Measurements from ENCODE around the gene COX8C.
"Not testable (repeated sequence)": the region's sequence is repeated elsewhere in the genome, so short reads cannot be mapped to it uniquely, and the experiment has no call there.

COX8C gene

GRCh38 chr14:93354873-93355272, 7.9 kb downstream of the COX8C start:
- H3K9me3 ChIP-seq (ENCODE audit: control insufficient read depth, low read length); H3K4me3 ChIP-seq (ENCODE audit: insufficient read depth, low read depth, low read length, poor library complexity, severe bottlenecking); H3K27me3 ChIP-seq (replicated peaks; ENCODE audit: control insufficient read depth, insufficient read depth, low read length, poor library complexity, severe bottlenecking); H3K36me3 ChIP-seq (ENCODE audit: control insufficient read depth, insufficient read depth, low read length); H3K4me1 ChIP-seq (ENCODE audit: control insufficient read depth, insufficient read depth, low read length, poor library complexity, severe bottlenecking); DNase-seq; H3K27ac ChIP-seq (ENCODE audit: insufficient read depth, low read length, poor library complexity, severe bottlenecking): not testable (repeated sequence)

- Histone ChIP-seq H3K4me1 (ENCODE audit: control insufficient read depth, insufficient read depth, low read length, poor library complexity, severe bottlenecking) (no peaks in the 10 kb centered on the region), H3K4me3 (ENCODE audit: insufficient read depth, low read depth, low read length, poor library complexity, severe bottlenecking) (no peak overlapping the region), H3K36me3 (ENCODE audit: control insufficient read depth, insufficient read depth, low read length) (no peaks in the 10 kb centered on the region), H3K27ac (ENCODE audit: insufficient read depth, low read length, poor library complexity, severe bottlenecking) (no peak overlapping the region), H3K9me3 (ENCODE audit: control insufficient read depth, low read length) (no peaks in the 10 kb centered on the region), H3K27me3 (replicated peaks; ENCODE audit: control insufficient read depth, insufficient read depth, low read length, poor library complexity, severe bottlenecking) (no peaks in the 10 kb centered on the region)
- DNase-seq, result no peak
Measured at GRCh38 chr14:93368996-93369712, 22.2 kb downstream of the COX8C start.

DNA sequence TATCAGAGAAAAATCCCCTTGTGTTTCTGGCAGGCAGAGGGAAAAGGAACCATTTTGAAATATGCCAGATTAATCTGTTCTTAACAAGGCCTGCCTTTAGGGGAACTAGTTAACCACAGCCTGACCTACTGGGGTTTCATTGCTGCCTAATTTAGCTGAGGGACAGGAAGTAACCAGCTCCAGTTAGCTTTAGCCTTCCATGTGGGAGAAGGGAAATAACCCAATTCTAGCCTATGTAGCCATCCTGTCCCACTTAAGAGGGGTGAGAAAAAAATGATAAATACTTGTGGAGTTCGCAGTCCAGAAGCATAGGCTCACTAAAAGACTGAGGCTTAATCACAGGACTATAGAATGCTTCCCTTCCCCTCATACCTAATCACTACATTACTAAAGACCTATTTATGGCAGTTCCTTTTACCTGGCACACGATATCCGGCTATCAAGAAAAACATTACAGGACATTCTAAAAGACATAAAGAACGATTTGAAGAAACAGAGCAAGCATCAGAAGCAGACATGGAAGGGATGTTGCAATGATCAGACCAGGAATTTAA, 22.8 kb downstream of the COX8C start:
- Histone ChIP-seq H3K36me3 (ENCODE audit: control insufficient read depth, insufficient read depth, low read length) (no peaks in the 10 kb centered on the region), H3K4me3 (ENCODE audit: insufficient read depth, low read depth, low read length, poor library complexity, severe bottlenecking) (no peak overlapping the region), H3K4me1 (ENCODE audit: control insufficient read depth, insufficient read depth, low read length, poor library complexity, severe bottlenecking) (no peaks in the 10 kb centered on the region), H3K27me3 (replicated peaks; ENCODE audit: control insufficient read depth, insufficient read depth, low read length, poor library complexity, severe bottlenecking) (no peaks in the 10 kb centered on the region), H3K27ac (ENCODE audit: insufficient read depth, low read length, poor library complexity, severe bottlenecking) (no peak overlapping the region), H3K9me3 (ENCODE audit: control insufficient read depth, low read length) (no peaks in the 10 kb centered on the region)
- DNase-seq, result no peak

DNA sequence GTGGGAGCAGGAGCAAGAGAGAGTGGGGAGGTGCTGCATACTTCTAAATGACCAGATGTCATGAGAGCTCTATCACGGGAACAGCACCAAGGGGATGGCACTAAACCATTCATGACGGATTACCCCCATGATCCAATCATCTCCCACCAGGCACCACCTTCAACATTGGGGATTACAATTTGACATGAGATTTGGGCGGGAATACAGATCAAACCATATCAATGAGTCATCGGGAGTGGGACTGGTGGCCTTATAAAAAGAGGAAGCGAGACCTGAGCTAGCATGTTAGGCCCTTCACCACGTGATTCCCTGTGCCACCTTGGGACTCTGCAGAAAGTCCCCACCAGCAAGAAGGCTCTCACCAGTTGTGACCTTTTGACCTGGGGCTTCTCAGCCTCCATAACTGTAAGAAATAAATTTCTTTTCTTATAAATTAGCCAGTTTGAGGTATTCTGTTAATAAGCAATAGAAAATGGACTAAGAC, 28.7 kb downstream of the COX8C start:
- Histone ChIP-seq H3K27me3 (replicated peaks; ENCODE audit: control insufficient read depth, insufficient read depth, low read length, poor library complexity, severe bottlenecking) (no peaks in the 10 kb centered on the region), H3K4me1 (ENCODE audit: control insufficient read depth, insufficient read depth, low read length, poor library complexity, severe bottlenecking) (no peaks in the 10 kb centered on the region), H3K4me3 (ENCODE audit: insufficient read depth, low read depth, low read length, poor library complexity, severe bottlenecking) (no peak overlapping the region), H3K9me3 (ENCODE audit: control insufficient read depth, low read length) (no peaks in the 10 kb centered on the region), H3K36me3 (ENCODE audit: control insufficient read depth, insufficient read depth, low read length) (no peaks in the 10 kb centered on the region), H3K27ac (ENCODE audit: insufficient read depth, low read length, poor library complexity, severe bottlenecking) (no peak overlapping the region)
- DNase-seq, result no peak

DNA sequence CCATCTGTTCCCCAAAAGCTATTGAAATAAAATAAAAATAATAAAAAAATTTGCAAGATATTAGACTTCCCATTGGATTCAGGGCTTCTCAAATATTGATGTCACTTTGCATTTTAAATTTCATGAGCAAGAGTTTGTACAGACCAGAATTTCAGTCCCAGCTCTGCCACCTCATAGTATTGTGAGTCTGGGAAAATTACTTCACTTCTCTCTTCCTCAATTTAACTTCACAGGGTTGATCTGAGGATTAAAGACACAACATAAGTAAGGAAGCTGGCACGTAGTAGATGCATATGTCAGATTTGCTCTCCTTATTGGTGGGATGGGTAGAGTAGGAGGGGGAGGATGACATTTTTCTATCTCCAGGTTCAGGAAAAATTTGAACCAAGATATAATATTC, 32.8 kb downstream of the COX8C start:
- Histone ChIP-seq H3K9me3 (ENCODE audit: control insufficient read depth, low read length) (no peaks in the 10 kb centered on the region), H3K4me1 (ENCODE audit: control insufficient read depth, insufficient read depth, low read length, poor library complexity, severe bottlenecking) (no peaks in the 10 kb centered on the region), H3K27ac (ENCODE audit: insufficient read depth, low read length, poor library complexity, severe bottlenecking) (no peak overlapping the region), H3K4me3 (ENCODE audit: insufficient read depth, low read depth, low read length, poor library complexity, severe bottlenecking) (no peak overlapping the region), H3K27me3 (replicated peaks; ENCODE audit: control insufficient read depth, insufficient read depth, low read length, poor library complexity, severe bottlenecking) (no peaks in the 10 kb centered on the region), H3K36me3 (ENCODE audit: control insufficient read depth, insufficient read depth, low read length) (no peaks in the 10 kb centered on the region)
- DNase-seq, result no peak

DNA sequence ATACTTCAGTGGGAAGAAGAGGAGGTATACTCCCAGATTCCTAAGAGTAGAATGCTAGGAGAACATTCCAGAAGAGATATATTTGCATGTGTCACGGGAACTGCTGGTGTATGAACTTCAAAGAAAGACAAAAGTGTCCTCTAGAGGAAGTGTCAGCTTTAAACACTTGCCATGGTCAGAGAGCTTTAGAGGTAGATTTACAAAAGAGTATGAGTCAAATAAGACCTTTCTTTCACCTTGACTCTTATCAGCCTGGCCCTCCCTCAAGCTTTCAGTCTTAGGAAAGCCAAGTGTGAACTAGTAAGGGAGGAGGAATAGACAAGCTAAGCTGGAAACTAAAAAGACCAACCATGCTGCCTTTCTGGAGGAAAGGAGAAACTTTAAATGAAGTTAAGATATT, 34.7 kb downstream of the COX8C start:
- H3K36me3 ChIP-seq (ENCODE audit: control insufficient read depth, insufficient read depth, low read length), result no peaks in the 10 kb centered on the region
- no peak for DNase-seq
- no peaks in the 10 kb centered on the region for H3K9me3 ChIP-seq (ENCODE audit: control insufficient read depth, low read length)
- no peaks in the 10 kb centered on the region for H3K4me1 ChIP-seq (ENCODE audit: control insufficient read depth, insufficient read depth, low read length, poor library complexity, severe bottlenecking)
- no peak overlapping the region for H3K4me3 ChIP-seq (ENCODE audit: insufficient read depth, low read depth, low read length, poor library complexity, severe bottlenecking)
- H3K27me3 ChIP-seq (replicated peaks; ENCODE audit: control insufficient read depth, insufficient read depth, low read length, poor library complexity, severe bottlenecking), result no peaks in the 10 kb centered on the region
- no peak overlapping the region for H3K27ac ChIP-seq (ENCODE audit: insufficient read depth, low read length, poor library complexity, severe bottlenecking)

DNA sequence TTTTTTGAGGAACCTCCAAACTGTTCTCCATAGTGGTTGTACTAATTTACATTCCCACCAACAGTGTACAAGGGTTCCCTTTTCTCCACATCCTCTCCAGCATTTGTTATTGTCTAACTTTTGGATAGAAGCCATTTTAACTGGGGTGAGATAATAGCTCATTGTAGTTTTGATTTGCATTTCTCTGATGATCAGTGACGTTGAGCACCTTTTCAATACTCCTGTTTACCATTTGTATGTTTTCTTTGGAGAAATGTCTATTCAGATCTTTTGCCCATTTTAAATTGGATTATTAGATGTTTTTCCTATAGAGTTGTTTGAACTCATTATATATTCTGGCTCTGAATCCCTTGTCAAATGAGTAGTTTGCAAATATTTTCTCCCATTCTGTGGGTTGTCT, 37.3 kb downstream of the COX8C start:
- H3K4me1 ChIP-seq (ENCODE audit: control insufficient read depth, insufficient read depth, low read length, poor library complexity, severe bottlenecking); H3K27ac ChIP-seq (ENCODE audit: insufficient read depth, low read length, poor library complexity, severe bottlenecking); H3K4me3 ChIP-seq (ENCODE audit: insufficient read depth, low read depth, low read length, poor library complexity, severe bottlenecking); H3K36me3 ChIP-seq (ENCODE audit: control insufficient read depth, insufficient read depth, low read length); H3K27me3 ChIP-seq (replicated peaks; ENCODE audit: control insufficient read depth, insufficient read depth, low read length, poor library complexity, severe bottlenecking); DNase-seq; H3K9me3 ChIP-seq (ENCODE audit: control insufficient read depth, low read length): not testable (repeated sequence)

GRCh38 chr14:93395231-93395630, 48.2 kb downstream of the COX8C start:
- Histone ChIP-seq H3K4me1 (ENCODE audit: control insufficient read depth, insufficient read depth, low read length, poor library complexity, severe bottlenecking) (no peaks in the 10 kb centered on the region), H3K4me3 (ENCODE audit: insufficient read depth, low read depth, low read length, poor library complexity, severe bottlenecking) (no peak overlapping the region), H3K27ac (ENCODE audit: insufficient read depth, low read length, poor library complexity, severe bottlenecking) (no peak overlapping the region), H3K27me3 (replicated peaks; ENCODE audit: control insufficient read depth, insufficient read depth, low read length, poor library complexity, severe bottlenecking) (no peaks in the 10 kb centered on the region), H3K36me3 (ENCODE audit: control insufficient read depth, insufficient read depth, low read length) (no peaks in the 10 kb centered on the region), H3K9me3 (ENCODE audit: control insufficient read depth, low read length) (no peaks in the 10 kb centered on the region)
- no peak for DNase-seq

- Histone ChIP-seq H3K27ac (ENCODE audit: insufficient read depth, low read length, poor library complexity, severe bottlenecking) (no peak overlapping the region), H3K4me1 (ENCODE audit: control insufficient read depth, insufficient read depth, low read length, poor library complexity, severe bottlenecking) (no peaks in the 10 kb centered on the region), H3K9me3 (ENCODE audit: control insufficient read depth, low read length) (no peaks in the 10 kb centered on the region), H3K36me3 (ENCODE audit: control insufficient read depth, insufficient read depth, low read length) (no peaks in the 10 kb centered on the region), H3K4me3 (ENCODE audit: insufficient read depth, low read depth, low read length, poor library complexity, severe bottlenecking) (no peak overlapping the region), H3K27me3 (replicated peaks; ENCODE audit: control insufficient read depth, insufficient read depth, low read length, poor library complexity, severe bottlenecking) (no peaks in the 10 kb centered on the region)
- no peak for DNase-seq
Measured at GRCh38 chr14:93396456-93396855, 49.5 kb downstream of the COX8C start.

Measured in effector memory CD4-positive, alpha-beta T cell (primary cell).